NB4 (cell line): ENCODE measurements around the gene C16orf54.

ENCODE experiments used
- DNase-seq: peaks from one replicate; pipeline ENCODE4 v3.0.0; 2010; ENCODE audit warnings: low read depth
- H3K4me3 ChIP-seq: one replicate; pipeline ENCODE4 v1.5.1; 2011; ENCODE audit warnings: mild to moderate bottlenecking, low read depth, low read length, moderate library complexity
- CTCF ChIP-seq: IDR thresholded peaks from one replicate; pipeline ENCODE4 v1.5.1; 2012; ENCODE audit warnings: low read depth, low read length
- MYC ChIP-seq: IDR thresholded peaks from 2 replicates; pipeline ENCODE4 v1.6.1; 2011; ENCODE audit warnings: low read depth, low read length
- POLR2A ChIP-seq: IDR thresholded peaks from 2 replicates; pipeline ENCODE4 v1.6.1; 2011; ENCODE audit warnings: mild to moderate bottlenecking; ENCODE audit not compliant: insufficient read length; ENCODE audit errors: extremely low read depth
- TF ChIP-seq, protein P1 (sequence below): IDR thresholded peaks from 2 replicates; pipeline ENCODE4 v1.6.1; 2011; ENCODE audit warnings: low read depth, low read length

Gene C16orf54

DNA sequence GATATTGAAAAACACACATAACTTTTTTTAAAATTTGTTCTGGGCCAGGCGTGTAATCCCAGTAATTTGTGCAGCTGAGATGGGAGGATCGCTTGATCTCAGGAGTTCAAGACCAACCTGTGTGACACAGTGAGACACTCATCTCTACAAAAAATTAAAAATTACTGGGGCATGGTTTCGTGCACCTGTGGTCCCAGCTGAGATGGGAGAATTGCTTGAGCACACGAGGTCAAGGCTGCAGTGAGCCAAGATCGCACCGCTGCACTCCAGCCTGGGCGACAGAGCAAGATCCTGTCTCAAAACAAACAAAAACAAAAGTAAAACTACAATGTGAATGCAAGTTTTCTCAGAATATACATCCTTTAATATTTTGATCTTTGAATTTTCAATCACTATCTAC lies 15.1 kb downstream of the C16orf54 start:
- no peak overlapping the region for H3K4me3 ChIP-seq
- no peak for TF ChIP-seq CTCF
- TF ChIP-seq MYC = no peak
- TF ChIP-seq, protein P1, sequence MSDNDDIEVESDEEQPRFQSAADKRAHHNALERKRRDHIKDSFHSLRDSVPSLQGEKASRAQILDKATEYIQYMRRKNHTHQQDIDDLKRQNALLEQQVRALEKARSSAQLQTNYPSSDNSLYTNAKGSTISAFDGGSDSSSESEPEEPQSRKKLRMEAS = no peak
- TF ChIP-seq POLR2A = no peak
- no peak for DNase-seq

GRCh38 chr16:29729116-29729521 lies 16.7 kb downstream of the C16orf54 start:
- H3K4me3 ChIP-seq = no peak overlapping the region
- TF ChIP-seq MYC (no peak), CTCF (peak; percentile 75)
- DNase-seq = peak; percentile 49

DNA sequence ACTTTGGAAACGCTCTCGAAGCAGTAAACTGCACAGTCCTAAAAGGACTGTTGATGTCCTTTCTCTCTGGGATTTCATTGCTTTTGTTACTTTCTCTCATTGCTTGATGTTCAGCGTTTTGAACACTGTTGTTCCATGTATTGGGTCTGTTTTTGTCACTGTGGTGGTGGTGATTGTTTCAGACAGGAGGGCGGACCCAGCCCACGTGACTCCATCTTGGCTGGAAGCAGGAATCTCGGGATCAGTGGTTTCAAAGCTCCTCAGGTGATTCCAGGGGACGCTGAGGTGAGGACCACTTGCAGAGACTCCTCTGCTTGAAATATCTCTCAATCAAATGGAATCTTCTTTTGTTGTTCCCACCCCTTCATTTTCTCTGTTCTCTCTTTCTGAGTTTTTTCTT lies 18.3 kb downstream of the C16orf54 start:
- no peak for TF ChIP-seq CTCF
- no peak for DNase-seq
- H3K4me3 ChIP-seq = no peak overlapping the region

DNA sequence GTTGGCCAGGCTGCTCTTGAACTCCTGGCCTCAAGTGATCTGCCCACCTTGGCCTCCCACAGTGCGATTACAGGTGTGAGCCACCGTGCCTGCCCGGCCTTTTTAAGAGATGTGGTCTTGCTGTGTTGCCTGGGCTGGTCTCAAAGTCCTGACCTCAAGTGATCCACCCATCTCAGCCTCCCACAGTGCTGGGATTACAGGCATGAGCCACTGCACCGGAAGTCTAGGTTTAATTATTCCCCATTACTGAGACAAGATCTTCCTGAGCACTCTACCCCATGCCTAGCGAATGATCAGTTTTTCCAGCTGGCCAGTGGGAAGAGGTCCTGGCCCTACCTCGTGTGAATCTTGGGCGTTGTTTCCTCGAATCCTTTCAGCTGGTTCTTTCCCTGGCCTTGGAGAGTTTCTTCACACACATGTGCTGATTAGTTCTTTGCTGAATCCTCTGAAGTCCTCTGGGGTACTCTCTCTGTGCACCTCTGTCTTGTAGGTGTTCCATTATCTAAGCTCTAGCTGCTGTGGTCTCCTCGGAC lies 18.9 kb downstream of the C16orf54 start:
- no peak overlapping the region for H3K4me3 ChIP-seq
- DNase-seq = no peak
- TF ChIP-seq, protein P1 = no peak
- TF ChIP-seq POLR2A (no peak), MYC (no peak), CTCF (no peak)

- DNase-seq = peak; percentile 98
- TF ChIP-seq CTCF = peak; percentile 65
- TF ChIP-seq, protein P1 = 0 out of 2 replicates have a peak, but pooled peaks have one; percentile 5
- peak overlapping the region; percentile 21 for H3K4me3 ChIP-seq
Observed at GRCh38 chr16:29721167-29721879, 24.5 kb downstream of the C16orf54 start.

DNA sequence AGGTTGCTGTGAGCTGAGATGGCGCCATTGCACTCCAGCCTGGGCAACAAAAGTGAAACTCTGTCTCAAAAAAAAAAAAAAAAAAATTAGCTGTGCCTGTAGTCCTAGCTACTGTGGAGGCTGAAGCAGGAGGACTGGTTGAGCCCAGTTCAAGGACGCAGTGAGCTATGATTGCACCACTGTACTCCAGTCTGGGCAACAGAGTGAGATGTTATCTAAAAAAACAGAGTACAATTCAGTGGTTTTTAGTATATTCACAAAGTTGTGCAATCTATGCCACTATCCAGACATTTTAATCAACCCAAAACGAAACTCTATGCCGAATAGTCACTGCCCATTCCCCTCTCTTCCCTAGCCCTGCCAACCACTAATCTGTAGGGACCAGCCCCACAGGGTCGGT lies 25.1 kb downstream of the C16orf54 start:
- TF ChIP-seq MYC (peak; percentile 27; the same call in 1 of the 2 replicates), CTCF (no peak), POLR2A (no peak)
- TF ChIP-seq, protein P1 = 0 out of 2 replicates have a peak, but pooled peaks have one; percentile 5
- H3K4me3 ChIP-seq = peak overlapping the region; percentile 21
- DNase-seq = peak; percentile 91
